Measurements from ENCODE around the gene FHL3. TPM values are rescaled to one million over a fixed set of nuclear protein-coding genes. Genes with fewer than 3 reads are reported as not detected.

Gene FHL3
- total and polyA plus RNA-seq, 8 donors, result 5.1 to 11.3 (median 8.0) TPM

DNA sequence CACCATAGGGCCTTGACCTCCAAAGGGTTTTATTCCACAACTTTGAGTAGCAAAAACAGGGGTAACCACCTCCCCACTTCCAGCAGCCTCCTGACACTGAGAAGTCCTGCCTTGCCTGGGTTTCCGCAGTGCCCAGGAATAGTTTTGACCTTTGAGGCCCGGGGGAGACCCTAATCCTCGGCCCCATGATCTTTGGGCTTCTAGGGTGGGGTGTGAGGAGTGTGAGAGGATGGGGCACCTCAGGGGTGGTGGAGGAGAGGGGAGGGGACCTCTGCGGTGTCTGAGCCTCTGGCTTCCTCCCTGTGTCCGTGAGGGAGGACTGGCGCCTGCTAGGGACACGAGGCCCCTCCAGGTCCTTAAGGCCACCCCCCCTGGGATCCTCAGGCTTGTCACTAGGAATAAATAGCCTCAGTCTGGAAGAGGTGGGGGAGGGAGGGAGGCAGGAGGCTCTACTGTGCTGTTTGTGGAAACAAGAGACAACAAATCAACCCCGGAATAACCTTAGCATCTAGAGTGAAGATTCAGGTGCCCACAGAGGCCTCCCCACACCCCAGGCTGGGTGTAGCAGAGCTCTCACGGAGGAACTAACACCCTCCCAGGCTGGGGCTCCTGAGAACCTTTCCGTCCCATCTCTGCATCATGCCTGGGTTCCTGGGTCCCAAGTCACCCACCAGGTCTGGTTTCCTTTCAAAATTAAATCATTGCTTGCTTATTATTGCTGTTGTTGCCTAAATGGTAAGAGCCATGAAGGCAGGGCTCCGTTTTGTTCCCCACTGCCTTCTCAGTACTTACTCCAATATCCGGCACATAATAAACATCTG lies 904 bp upstream of the FHL3 start:
- Histone ChIP-seq H3K4me3 (peak overlapping the region in 2 of 4 donors; percentile 52 to 60), H3K36me3 (no peaks in the 10 kb centered on the region), H3K27me3 (no peaks in the 10 kb centered on the region), H3K27ac (peak overlapping the region in 1 of 4 donors; percentile 41), H3K4me1 (peaks cover 0 to 4% (median 0%) of the 10 kb centered on the region in 3 donors), H3K9me3 (no peaks in the 10 kb centered on the region)
- 72 to 78% methylated on average over 12 of the region's 12 CpGs for WGBS, 2 donors
- TF ChIP-seq, protein P1, sequence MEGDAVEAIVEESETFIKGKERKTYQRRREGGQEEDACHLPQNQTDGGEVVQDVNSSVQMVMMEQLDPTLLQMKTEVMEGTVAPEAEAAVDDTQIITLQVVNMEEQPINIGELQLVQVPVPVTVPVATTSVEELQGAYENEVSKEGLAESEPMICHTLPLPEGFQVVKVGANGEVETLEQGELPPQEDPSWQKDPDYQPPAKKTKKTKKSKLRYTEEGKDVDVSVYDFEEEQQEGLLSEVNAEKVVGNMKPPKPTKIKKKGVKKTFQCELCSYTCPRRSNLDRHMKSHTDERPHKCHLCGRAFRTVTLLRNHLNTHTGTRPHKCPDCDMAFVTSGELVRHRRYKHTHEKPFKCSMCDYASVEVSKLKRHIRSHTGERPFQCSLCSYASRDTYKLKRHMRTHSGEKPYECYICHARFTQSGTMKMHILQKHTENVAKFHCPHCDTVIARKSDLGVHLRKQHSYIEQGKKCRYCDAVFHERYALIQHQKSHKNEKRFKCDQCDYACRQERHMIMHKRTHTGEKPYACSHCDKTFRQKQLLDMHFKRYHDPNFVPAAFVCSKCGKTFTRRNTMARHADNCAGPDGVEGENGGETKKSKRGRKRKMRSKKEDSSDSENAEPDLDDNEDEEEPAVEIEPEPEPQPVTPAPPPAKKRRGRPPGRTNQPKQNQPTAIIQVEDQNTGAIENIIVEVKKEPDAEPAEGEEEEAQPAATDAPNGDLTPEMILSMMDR (IDR thresholded peaks at IDR 0.05), result no peak
- no peak for ATAC-seq
- FAIRE-seq, result no peak
- intact Hi-C loops (cut with DNase I), result no loop called here
- no peak for DNase-seq

DNA sequence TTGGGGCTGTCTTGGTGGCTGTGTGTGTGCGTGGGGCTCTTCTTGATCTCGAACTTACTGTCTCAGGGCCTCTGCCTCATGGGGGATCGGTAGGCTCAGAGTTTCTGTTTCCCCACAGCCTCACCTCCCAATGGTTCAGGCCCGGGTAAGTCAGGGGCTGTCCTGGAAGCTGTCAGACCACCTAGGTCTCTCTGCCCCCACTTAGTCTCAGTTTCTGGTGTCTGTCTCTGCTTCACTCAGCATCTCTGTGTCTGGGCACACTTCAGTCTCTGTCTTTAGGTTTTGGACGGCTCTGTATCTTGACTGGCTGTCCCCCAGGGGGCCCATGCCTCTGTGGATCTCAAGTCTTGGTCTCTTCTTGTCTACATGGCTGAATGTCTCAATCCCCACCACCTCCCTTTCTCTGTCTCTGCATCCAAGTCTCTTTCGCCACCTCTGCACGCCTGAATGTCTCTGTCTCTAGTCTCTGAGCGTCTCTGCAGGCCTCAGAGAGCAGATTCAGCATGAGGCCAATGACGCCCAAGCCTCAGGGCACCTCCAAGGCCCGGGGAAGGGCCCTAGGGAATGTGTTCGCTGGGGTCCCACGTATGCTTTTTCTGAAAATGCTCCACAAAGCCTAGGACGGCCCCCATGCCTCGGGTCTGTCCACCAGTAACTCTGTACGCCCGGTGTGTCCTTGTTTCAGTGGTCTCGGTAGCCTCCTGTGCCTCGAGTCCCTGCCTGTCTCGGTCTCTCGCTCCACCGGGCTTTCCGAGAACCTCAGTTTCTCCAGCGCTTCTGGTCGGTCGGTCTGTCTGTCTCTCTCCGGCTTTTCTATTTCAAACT lies 818 bp downstream of the FHL3 start:
- H3K36me3 ChIP-seq, result no peaks in the 10 kb centered on the region
- no peak overlapping the region for H3K27ac ChIP-seq
- intact Hi-C loops (cut with DNase I), result no loop called here
- DNase-seq (peak in 1 of 6 donors; percentile 56), ATAC-seq (peak in 1 of 4 donors; percentile 3), FAIRE-seq (no peak)
- H3K9me3 ChIP-seq, result no peaks in the 10 kb centered on the region
- 20 to 24% methylated on average over 26 of the region's 26 CpGs for WGBS, 2 donors
- no peaks in the 10 kb centered on the region for H3K27me3 ChIP-seq
- H3K4me1 ChIP-seq, result peaks cover 0 to 14% (median 0%) of the 10 kb centered on the region in 3 donors
- H3K4me3 ChIP-seq, result peak overlapping the region; percentile 33 to 60 (median 44)
- TF ChIP-seq, protein P1 (IDR thresholded peaks at IDR 0.05), result no peak

DNA sequence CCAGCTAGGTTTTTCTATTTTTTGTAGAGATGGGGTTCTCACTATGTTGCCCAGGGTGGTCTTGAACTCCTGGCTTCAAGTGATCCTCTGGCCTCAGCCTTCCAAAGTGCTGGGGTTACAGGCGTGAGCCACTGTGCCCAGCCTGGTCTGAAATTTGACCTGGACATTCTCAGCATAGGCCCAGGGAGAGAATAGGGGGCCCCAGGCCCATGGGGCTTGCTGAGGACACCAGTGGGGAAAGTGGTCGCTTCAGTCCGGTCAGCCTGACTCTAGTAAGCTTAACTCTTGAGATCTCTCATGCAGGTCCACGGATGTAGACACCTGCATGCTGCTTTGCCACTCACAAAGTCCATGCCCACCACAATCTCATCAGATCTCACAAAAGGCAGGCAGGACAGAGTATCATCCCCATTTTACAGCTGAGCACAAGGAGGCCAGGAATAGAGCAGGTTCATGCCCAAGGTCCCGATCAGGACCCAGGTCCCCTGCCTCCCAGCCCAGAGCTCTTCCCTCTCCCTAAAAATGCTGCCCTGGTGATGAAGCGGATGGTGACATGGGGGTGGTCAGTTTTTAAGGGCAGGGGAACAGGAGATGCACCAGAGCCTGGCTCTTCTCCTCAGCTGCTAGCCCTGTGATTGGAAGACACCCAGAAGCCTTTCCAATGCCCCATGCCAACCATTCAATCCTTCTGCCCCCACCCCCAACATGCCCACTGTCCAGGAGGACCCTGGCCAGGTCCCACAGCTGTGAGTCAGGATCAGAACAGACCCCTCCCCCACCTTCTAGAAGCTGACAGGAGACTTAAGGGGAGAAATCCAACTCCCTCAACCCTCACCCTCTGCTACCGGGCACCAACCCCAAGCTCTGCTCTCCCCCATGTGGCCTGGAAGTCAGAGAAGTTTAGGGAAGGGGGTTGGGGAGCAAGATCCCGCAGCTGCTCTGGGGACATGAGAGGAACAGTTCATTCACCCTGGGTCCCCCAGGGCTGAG lies 1.8 kb downstream of the FHL3 start:
- peak overlapping the region in 2 of 4 donors; percentile 52 to 60 for H3K4me3 ChIP-seq
- H3K9me3 ChIP-seq, result no peaks in the 10 kb centered on the region
- H3K36me3 ChIP-seq, result no peaks in the 10 kb centered on the region
- H3K4me1 ChIP-seq, result peaks cover 0 to 21% (median 0%) of the 10 kb centered on the region in 3 donors
- DNase-seq, result no peak
- WGBS, 2 donors, result 86 to 94% methylated on average over 8 of the region's 8 CpGs
- intact Hi-C loops (cut with DNase I), result no loop called here
- no peak for ATAC-seq
- H3K27me3 ChIP-seq, result no peaks in the 10 kb centered on the region
- FAIRE-seq, result no peak
- TF ChIP-seq, protein P1 (IDR thresholded peaks at IDR 0.05), result no peak
- H3K27ac ChIP-seq, result no peak overlapping the region

DNA sequence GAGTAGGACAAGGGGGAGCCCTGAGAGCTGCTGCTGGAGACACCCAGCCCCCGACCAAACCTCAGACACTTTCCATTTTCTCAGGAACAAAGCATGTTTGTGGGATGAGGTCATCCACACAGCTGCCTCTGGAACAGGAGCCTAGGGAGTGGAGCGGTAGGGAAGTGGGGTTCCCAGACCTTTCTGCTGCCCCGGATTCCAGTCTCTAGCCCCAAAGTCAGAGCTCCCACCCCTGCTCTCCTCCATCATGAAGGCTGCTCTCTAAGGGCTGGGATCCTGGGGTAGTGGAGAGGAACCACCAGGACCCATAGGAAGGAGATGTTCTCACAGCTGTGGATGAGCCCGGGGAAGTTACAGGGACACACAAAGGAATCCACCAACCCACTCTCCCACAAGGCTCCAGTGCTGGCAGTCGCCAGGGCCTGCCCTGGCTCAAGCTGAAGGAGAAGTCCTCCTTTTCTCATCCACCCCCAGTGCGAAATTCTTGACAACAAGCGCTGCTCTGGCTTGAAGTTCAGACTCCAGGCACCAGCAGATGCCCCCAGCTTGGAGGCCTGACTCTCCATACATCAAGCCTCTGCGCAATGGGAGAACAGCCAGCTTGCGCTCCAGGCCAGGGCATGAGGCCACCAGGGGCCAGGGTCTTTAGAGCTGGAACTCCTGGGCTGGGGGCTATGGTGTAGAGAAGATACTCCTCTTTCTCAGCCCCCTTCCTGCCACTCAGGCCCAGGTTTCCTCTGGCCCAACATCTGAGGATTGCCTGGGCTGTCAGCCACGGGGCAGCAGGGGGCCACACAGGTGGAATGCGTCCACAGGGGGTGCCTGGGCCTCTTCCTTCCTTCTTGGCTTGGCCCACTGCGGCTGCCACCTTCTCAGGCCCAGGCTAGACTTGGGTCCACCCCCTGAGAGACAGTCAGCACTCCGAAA lies 4.5 kb downstream of the FHL3 start:
- Histone ChIP-seq H3K36me3 (no peaks in the 10 kb centered on the region), H3K4me3 (no peak overlapping the region), H3K9me3 (no peaks in the 10 kb centered on the region), H3K4me1 (peaks cover 0 to 21% (median 0%) of the 10 kb centered on the region in 3 donors), H3K27ac (peak overlapping the region in 3 of 4 donors; percentile 38 to 81 (median 70)), H3K27me3 (no peaks in the 10 kb centered on the region)
- 70 to 76% methylated on average over 13 of the region's 13 CpGs for WGBS, 2 donors
- intact Hi-C loops (cut with DNase I), result no loop called here
- DNase-seq, result no peak
- FAIRE-seq, result no peak
- TF ChIP-seq, protein P1 (IDR thresholded peaks at IDR 0.05), result no peak
- peak in 1 of 4 donors; percentile 5 for ATAC-seq
